AG09309 (cell line): Measurements from ENCODE around the gene SOX9.

Source experiments
- DNase-seq: peaks from one replicate; pipeline ENCODE4 v3.0.0-alpha.2; 2010; ENCODE audit warnings: low read depth
- H3K4me3 ChIP-seq: 2 replicates; pipeline ENCODE4 v1.5.1; 2011; ENCODE audit warnings: mild to moderate bottlenecking, low read depth, low read length, moderate library complexity; ENCODE audit not compliant: control insufficient read depth
- CTCF ChIP-seq: IDR thresholded peaks from 2 replicates; pipeline ENCODE4 v1.5.1; 2011; ENCODE audit warnings: mild to moderate bottlenecking, low read depth, low read length, inconsistent platforms; ENCODE audit not compliant: insufficient read depth, control insufficient read depth; ENCODE audit errors: missing control alignments

SOX9 gene

GRCh38 chr17:72099919-72100318 is 20.9 kb upstream of the SOX9 start:
- TF ChIP-seq CTCF = no peak
- no peak for DNase-seq

GRCh38 chr17:72100470-72100869 is 20.4 kb upstream of the SOX9 start:
- no peak for TF ChIP-seq CTCF
- no peak overlapping the region for H3K4me3 ChIP-seq
- no peak for DNase-seq

More at GRCh38 chr17:72099919-72100318, 20.9 kb upstream of the SOX9 start:
- H3K4me3 ChIP-seq = no peak overlapping the region

- no peak overlapping the region for H3K4me3 ChIP-seq
- DNase-seq = no peak
- TF ChIP-seq CTCF = no peak
Measured at GRCh38 chr17:72101526-72101925, 19.3 kb upstream of the SOX9 start.

- no peak overlapping the region for H3K4me3 ChIP-seq
- TF ChIP-seq CTCF = no peak
- no peak for DNase-seq
Measured at GRCh38 chr17:72102366-72102765, 18.5 kb upstream of the SOX9 start.

GRCh38 chr17:72104164-72104862 is 16.5 kb upstream of the SOX9 start:
- H3K4me3 ChIP-seq = no peak overlapping the region
- DNase-seq = no peak
- no peak for TF ChIP-seq CTCF

GRCh38 chr17:72104863-72105234 is 16.0 kb upstream of the SOX9 start:
- no peak for DNase-seq
- no peak overlapping the region for H3K4me3 ChIP-seq
- TF ChIP-seq CTCF = no peak
